ENCODE results near the gene CERK. TPM values are rescaled to one million over a fixed set of nuclear protein-coding genes. Genes with fewer than 3 reads are reported as not detected.

CERK gene
- total RNA-seq, 1 experiment from 2014 or later, result 30.9 TPM

DNA sequence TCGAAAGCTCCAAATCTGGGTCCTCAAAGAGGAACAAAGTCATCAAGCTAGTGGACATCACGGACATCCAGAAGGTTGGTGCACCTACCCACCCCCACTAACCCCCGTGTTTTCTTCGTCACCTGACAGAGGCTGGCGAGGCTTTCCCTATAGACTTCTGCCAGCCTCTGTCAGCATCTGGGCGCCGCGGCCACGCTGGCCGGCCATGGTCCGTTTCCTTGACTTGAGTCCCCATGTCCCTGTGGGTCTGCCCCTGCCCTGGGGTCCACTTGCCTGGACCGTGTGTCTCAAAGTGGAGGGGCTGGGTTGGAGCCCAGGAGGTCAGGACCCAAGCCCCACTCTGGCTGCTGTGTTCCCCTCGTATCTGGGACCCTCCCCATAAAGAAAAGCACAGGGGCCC is 62.6 kb downstream of the CERK start:
- Histone ChIP-seq H3K4me1 (ENCODE audit: control insufficient read depth, insufficient read depth, low read length) (no peaks in the 10 kb centered on the region), H3K4me3 (ENCODE audit: low read depth in 2 of 2, low read length in 2 of 2) (no peak overlapping the region), H3K27ac (ENCODE audit: low read length) (no peak overlapping the region), H3K9me3 (ENCODE audit: control insufficient read depth, insufficient read depth, low read depth, low read length) (no peaks in the 10 kb centered on the region), H3K36me3 (ENCODE audit: control insufficient read depth, insufficient read depth, low read length) (no peaks in the 10 kb centered on the region), H3K27me3 (ENCODE audit: control insufficient read depth, insufficient read depth, low read length) (no peaks in the 10 kb centered on the region)
- CTCF ChIA-PET, result no interaction called here
- ATAC-seq, result no peak
- POLR2A ChIA-PET, result no interaction called here
- no TSS peak for BruUV-seq (replicated peaks)
- no peak for DNase-seq (ENCODE audit: low read depth, low spot score)
- in situ Hi-C loops (cut with HindIII; ENCODE audit: low pct_unique_long_range_greater_than_20kb, low sequenced_read_pairs), result no loop called here
- intact Hi-C loops (cut with micrococcal nuclease; ENCODE audit: unreplicated experiment), result no loop called here
- TF ChIP-seq REST (IDR thresholded peaks at IDR 0.05; ENCODE audit: insufficient read depth in 1 of 2, low read depth in 2 of 2, low read length in 1 of 2) (no peak), SIN3A (IDR thresholded peaks at IDR 0.05; ENCODE audit: borderline replicate concordance, insufficient read depth, low read depth, low read length) (no peak), CTCF (IDR thresholded peaks at IDR 0.05) (no peak), TCF7L2 (IDR thresholded peaks at IDR 0.05; ENCODE audit: low read depth, low read length) (no peak)

DNA sequence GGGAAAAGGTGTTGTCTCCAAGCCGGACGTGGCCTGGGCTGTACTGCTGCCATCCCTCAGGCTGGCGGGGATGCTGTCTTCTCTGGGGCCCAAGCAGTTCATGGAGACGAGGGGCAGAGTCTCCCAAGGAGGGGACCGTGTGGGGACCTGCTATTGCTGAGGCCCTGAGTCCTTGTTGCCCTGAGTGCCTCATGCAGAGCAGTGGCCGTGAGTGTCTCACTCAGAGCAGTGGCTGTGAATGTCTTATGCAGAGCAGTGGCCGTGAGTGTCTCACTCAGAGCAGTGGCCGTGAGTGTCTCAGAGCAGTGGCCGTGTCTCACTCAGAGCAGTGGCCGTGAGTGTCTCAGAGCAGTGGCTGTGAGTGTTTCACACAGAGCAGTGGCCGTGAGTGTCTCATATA is 63.1 kb downstream of the CERK start:
- no peak for TF ChIP-seq CTCF (IDR thresholded peaks at IDR 0.05)
- no peak for TF ChIP-seq POLR2AphosphoS5 (IDR thresholded peaks at IDR 0.05; ENCODE audit: low read depth, low read length)
- TF ChIP-seq TCF7L2 (IDR thresholded peaks at IDR 0.05; ENCODE audit: low read depth, low read length), result no peak
- no peak for TF ChIP-seq SIN3A (IDR thresholded peaks at IDR 0.05; ENCODE audit: borderline replicate concordance, insufficient read depth, low read depth, low read length)
- no peak for TF ChIP-seq REST (IDR thresholded peaks at IDR 0.05; ENCODE audit: insufficient read depth in 1 of 2, low read depth in 2 of 2, low read length in 1 of 2)
- in situ Hi-C loops (cut with HindIII; ENCODE audit: low pct_unique_long_range_greater_than_20kb, low sequenced_read_pairs), result no loop called here
- DNase-seq (ENCODE audit: low read depth, low spot score), result no peak
- intact Hi-C loops (cut with micrococcal nuclease; ENCODE audit: unreplicated experiment), result no loop called here
- H3K4me3 ChIP-seq (ENCODE audit: low read depth in 2 of 2, low read length in 2 of 2), result no peak overlapping the region
- H3K4me1 ChIP-seq (ENCODE audit: control insufficient read depth, insufficient read depth, low read length), result no peaks in the 10 kb centered on the region
- CTCF ChIA-PET, result no interaction called here
- BruUV-seq (replicated peaks), result no TSS peak
- no peaks in the 10 kb centered on the region for H3K9me3 ChIP-seq (ENCODE audit: control insufficient read depth, insufficient read depth, low read depth, low read length)
- H3K27ac ChIP-seq (ENCODE audit: low read length), result no peak overlapping the region
- no peaks in the 10 kb centered on the region for H3K27me3 ChIP-seq (ENCODE audit: control insufficient read depth, insufficient read depth, low read length)
- H3K36me3 ChIP-seq (ENCODE audit: control insufficient read depth, insufficient read depth, low read length), result no peaks in the 10 kb centered on the region
- POLR2A ChIA-PET, result no interaction called here
- ATAC-seq, result no peak
